Mesenchymal stem cell (in vitro differentiated cells and primary cell): ENCODE measurements around the gene CALCR.
"Not testable (repeated sequence)": the region's sequence is repeated elsewhere in the genome, so short reads cannot be mapped to it uniquely, and the experiment has no call there.

Source experiments
- DNase-seq: peaks from one replicate; pipeline ENCODE4 v3.0.0-alpha.2; 2013
- H2AFZ ChIP-seq: one replicate; pipeline ENCODE4 v1.6.1; 2013; ENCODE audit warnings: low read depth, mild to moderate bottlenecking, control low read depth, inconsistent platforms, low read length, moderate library complexity
- H2AK5ac ChIP-seq: 2 replicates; pipeline ENCODE4 v1.6.1; 2013; ENCODE audit warnings: low read length, moderate library complexity, mild to moderate bottlenecking, inconsistent platforms; ENCODE audit not compliant: severe bottlenecking
- H2BK120ac ChIP-seq: one replicate; pipeline ENCODE4 v1.6.1; 2013; ENCODE audit warnings: low read depth, mild to moderate bottlenecking, inconsistent platforms, low read length, moderate library complexity
- H2BK12ac ChIP-seq, 2 experiments: one replicate each; pipeline ENCODE4 v1.6.1; 2013; ENCODE audit warnings: inconsistent platforms in 2 of 2, low read length in 2 of 2, mild to moderate bottlenecking in 2 of 2, moderate library complexity in 2 of 2, control low read depth in 1 of 2
- H2BK15ac ChIP-seq: one replicate; pipeline ENCODE4 v1.6.1; 2013; ENCODE audit warnings: mild to moderate bottlenecking, low read depth, inconsistent platforms; ENCODE audit not compliant: poor library complexity, severe bottlenecking
- H2BK5ac ChIP-seq: 2 replicates; pipeline ENCODE4 v1.6.1; 2013; ENCODE audit warnings: low read depth, mild to moderate bottlenecking, low read length, control low read depth, inconsistent platforms; ENCODE audit not compliant: poor library complexity, severe bottlenecking
- H3K14ac ChIP-seq, 2 experiments: one replicate each; pipeline ENCODE4 v1.6.1; 2013; ENCODE audit warnings: inconsistent platforms in 2 of 2, low read length in 2 of 2, control low read depth in 1 of 2, mild to moderate bottlenecking in 1 of 2, moderate library complexity in 1 of 2
- H3K18ac ChIP-seq, 2 experiments: one replicate each; pipeline ENCODE4 v1.6.1; 2013; ENCODE audit warnings: inconsistent platforms in 2 of 2, low read length in 2 of 2, control low read depth in 1 of 2, low read depth in 1 of 2, mild to moderate bottlenecking in 1 of 2
- H3K23ac ChIP-seq, 2 experiments: one replicate each; pipeline ENCODE4 v1.6.1; 2013; ENCODE audit warnings: inconsistent platforms in 2 of 2, low read length in 2 of 2, mild to moderate bottlenecking in 2 of 2, moderate library complexity in 2 of 2, control low read depth in 1 of 2
- H3K27ac ChIP-seq: 2 replicates; pipeline ENCODE4 v1.5.1; 2013; ENCODE audit warnings: mild to moderate bottlenecking, moderate library complexity, low read length, control low read depth, inconsistent platforms; ENCODE audit not compliant: poor library complexity, severe bottlenecking
- H3K27me3 ChIP-seq, 2 experiments: 2 replicates each; pipeline versions ENCODE4 v1.6.1 to v1.7.0; 2013; ENCODE audit warnings: low read length in 2 of 2, mild to moderate bottlenecking in 2 of 2, moderate library complexity in 2 of 2, control low read depth in 1 of 2, inconsistent platforms in 1 of 2; ENCODE audit not compliant: control insufficient read depth in 1 of 2, insufficient read depth in 1 of 2
- H3K36me3 ChIP-seq, 2 experiments: 2 replicates each; pipeline versions ENCODE4 v1.6.1 to v1.7.0; 2013; ENCODE audit warnings: low read length in 2 of 2, control low read depth in 1 of 2, inconsistent platforms in 1 of 2, low read depth in 1 of 2, mild to moderate bottlenecking in 1 of 2; ENCODE audit not compliant: insufficient read depth in 2 of 2, control insufficient read depth in 1 of 2
- H3K4ac ChIP-seq, 2 experiments: one replicate each; pipeline ENCODE4 v1.6.1; 2013; ENCODE audit warnings: inconsistent platforms in 2 of 2, low read length in 2 of 2, mild to moderate bottlenecking in 2 of 2, moderate library complexity in 2 of 2, control low read depth in 1 of 2, low read depth in 1 of 2
- H3K4me1 ChIP-seq: 2 replicates; pipeline ENCODE4 v1.6.1; 2013; ENCODE audit warnings: low read depth, low read length, control low read depth; ENCODE audit not compliant: control insufficient read depth, insufficient read depth
- H3K4me2 ChIP-seq: 2 replicates; pipeline ENCODE4 v1.6.1; 2013; ENCODE audit warnings: low read length, mild to moderate bottlenecking, inconsistent platforms; ENCODE audit not compliant: poor library complexity, severe bottlenecking
- H3K4me3 ChIP-seq, 2 experiments: 2 replicates each; pipeline versions ENCODE4 v1.5.1 to v1.7.0; 2013; ENCODE audit warnings: low read length in 2 of 2, mild to moderate bottlenecking in 2 of 2, control low read depth in 1 of 2, low read depth in 1 of 2; ENCODE audit not compliant: insufficient read depth in 1 of 2
- H3K79me1 ChIP-seq: replicated peaks from 2 replicates; pipeline ENCODE4 v1.6.1; 2013; ENCODE audit warnings: mild to moderate bottlenecking, control low read depth, low read length, inconsistent platforms; ENCODE audit not compliant: poor library complexity, severe bottlenecking
- H3K9ac ChIP-seq: 2 replicates; pipeline ENCODE4 v1.7.0; 2013; ENCODE audit warnings: mild to moderate bottlenecking, low read length, moderate library complexity
- H3K9me3 ChIP-seq: 2 replicates; pipeline ENCODE4 v1.7.0; 2013; ENCODE audit warnings: mild to moderate bottlenecking, low read length; ENCODE audit not compliant: control insufficient read depth
- H4K8ac ChIP-seq: one replicate; pipeline ENCODE4 v1.6.1; 2013; ENCODE audit warnings: inconsistent platforms, mild to moderate bottlenecking, low read length, moderate library complexity
- H4K91ac ChIP-seq: one replicate; pipeline ENCODE4 v1.6.1; 2013; ENCODE audit warnings: mild to moderate bottlenecking, low read length, inconsistent platforms
- WGBS: methylation state at CpG from one replicate; pipeline ENCODE4 v1.1.7; 2013; ENCODE audit warnings: mixed read lengths; 5-methylcytosine and 5-hydroxymethylcytosine counted together

CALCR gene

DNA sequence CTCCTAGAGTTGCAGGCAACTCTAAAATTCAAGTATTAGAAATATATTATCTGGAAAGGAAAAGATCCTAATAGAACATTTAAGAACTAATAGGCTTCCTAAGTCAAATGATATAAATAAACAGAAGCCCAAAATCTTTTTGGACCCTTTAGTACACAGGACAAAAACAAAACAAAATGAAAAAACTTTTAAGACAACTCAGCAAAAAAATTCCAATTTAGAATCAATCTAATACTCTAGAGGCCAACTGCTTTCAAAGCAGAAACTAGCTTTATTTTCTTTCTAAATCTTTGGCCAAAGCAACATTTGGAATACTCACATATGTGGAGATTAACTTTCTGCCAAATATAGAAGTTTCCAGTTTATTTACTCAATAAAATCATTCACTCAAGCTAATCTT, 65.2 kb downstream of the CALCR start:
- H3K4me2 ChIP-seq: no peak overlapping the region
- no peak overlapping the region for H2AFZ ChIP-seq
- no peak overlapping the region for H2BK120ac ChIP-seq
- H3K36me3 ChIP-seq: no peaks in the 10 kb centered on the region
- H3K27me3 ChIP-seq: peaks cover 0 to 4% of the 10 kb centered on the region in 2 experiments
- no peak overlapping the region for H4K91ac ChIP-seq
- no peak overlapping the region for H3K4me3 ChIP-seq
- H2BK5ac ChIP-seq: no peak overlapping the region
- H4K8ac ChIP-seq: no peak overlapping the region
- H3K27ac ChIP-seq: no peak overlapping the region
- H3K14ac ChIP-seq: no peak overlapping the region
- H3K9ac ChIP-seq: no peak overlapping the region
- H3K23ac ChIP-seq: no peak overlapping the region
- DNase-seq: no peak
- no peak overlapping the region for H2BK15ac ChIP-seq
- no peaks in the 10 kb centered on the region for H3K79me1 ChIP-seq
- H3K4ac ChIP-seq: no peak overlapping the region
- no peak overlapping the region for H3K18ac ChIP-seq
- H3K9me3 ChIP-seq: no peaks in the 10 kb centered on the region
- H2BK12ac ChIP-seq: no peak overlapping the region
- no peak overlapping the region for H2AK5ac ChIP-seq
- no peaks in the 10 kb centered on the region for H3K4me1 ChIP-seq

DNA sequence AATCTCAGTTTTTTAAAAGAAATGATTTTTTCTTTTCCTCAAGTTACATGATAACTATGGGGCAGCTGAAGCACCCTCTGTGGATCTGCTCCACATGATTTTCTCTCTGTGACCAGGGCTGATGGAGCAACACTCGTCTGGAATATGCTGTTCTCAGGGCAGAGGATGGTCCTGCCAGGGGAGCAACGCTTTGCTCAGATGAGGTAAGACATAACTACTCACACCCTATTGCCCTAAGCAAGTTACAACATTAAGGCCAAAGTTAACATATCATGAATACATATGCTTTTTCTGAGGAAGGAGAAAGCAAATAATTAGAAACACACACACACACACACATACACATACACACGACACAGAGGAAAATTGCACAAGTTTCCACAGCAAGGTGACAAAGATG, 71.4 kb downstream of the CALCR start:
- H3K79me1 ChIP-seq: no peaks in the 10 kb centered on the region
- WGBS: 61% methylated on average over 2 of the region's 3 CpGs
- no peak overlapping the region for H3K18ac ChIP-seq
- H3K23ac ChIP-seq: no peak overlapping the region
- H3K4me2 ChIP-seq: no peak overlapping the region
- peaks cover 0 to 4% of the 10 kb centered on the region in 2 experiments for H3K27me3 ChIP-seq
- H4K91ac ChIP-seq: no peak overlapping the region
- H3K14ac ChIP-seq: no peak overlapping the region
- no peak overlapping the region for H2BK120ac ChIP-seq
- no peaks in the 10 kb centered on the region for H3K4me1 ChIP-seq
- H3K9ac ChIP-seq: no peak overlapping the region
- no peak overlapping the region for H3K4me3 ChIP-seq
- no peak overlapping the region for H3K4ac ChIP-seq
- H3K9me3 ChIP-seq: no peaks in the 10 kb centered on the region
- H2BK15ac ChIP-seq: no peak overlapping the region
- H3K36me3 ChIP-seq: no peaks in the 10 kb centered on the region
- no peak overlapping the region for H2BK5ac ChIP-seq
- H2BK12ac ChIP-seq: no peak overlapping the region
- H2AFZ ChIP-seq: no peak overlapping the region
- H3K27ac ChIP-seq: no peak overlapping the region
- H2AK5ac ChIP-seq: no peak overlapping the region
- no peak overlapping the region for H4K8ac ChIP-seq
- DNase-seq: no peak

DNA sequence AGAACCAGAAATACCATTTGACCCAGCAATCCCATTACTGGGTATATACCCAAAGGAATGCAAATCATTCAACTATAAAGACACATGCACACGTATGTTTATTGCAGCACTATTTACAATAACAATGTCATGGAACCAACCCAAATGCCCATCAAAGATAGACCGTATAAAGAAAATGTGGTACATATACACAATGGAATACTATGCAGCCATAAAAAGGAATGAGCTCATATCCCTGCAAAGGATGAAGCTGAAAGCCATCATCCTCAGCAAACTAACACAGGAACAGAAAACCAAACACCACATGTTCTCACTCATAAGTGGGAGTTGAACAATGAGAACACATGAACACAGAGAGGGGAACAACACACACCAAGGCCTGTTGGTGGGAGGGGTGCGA, 82.7 kb downstream of the CALCR start:
- not testable (repeated sequence) for H3K27ac ChIP-seq, H2BK12ac ChIP-seq, H3K9ac ChIP-seq

DNA sequence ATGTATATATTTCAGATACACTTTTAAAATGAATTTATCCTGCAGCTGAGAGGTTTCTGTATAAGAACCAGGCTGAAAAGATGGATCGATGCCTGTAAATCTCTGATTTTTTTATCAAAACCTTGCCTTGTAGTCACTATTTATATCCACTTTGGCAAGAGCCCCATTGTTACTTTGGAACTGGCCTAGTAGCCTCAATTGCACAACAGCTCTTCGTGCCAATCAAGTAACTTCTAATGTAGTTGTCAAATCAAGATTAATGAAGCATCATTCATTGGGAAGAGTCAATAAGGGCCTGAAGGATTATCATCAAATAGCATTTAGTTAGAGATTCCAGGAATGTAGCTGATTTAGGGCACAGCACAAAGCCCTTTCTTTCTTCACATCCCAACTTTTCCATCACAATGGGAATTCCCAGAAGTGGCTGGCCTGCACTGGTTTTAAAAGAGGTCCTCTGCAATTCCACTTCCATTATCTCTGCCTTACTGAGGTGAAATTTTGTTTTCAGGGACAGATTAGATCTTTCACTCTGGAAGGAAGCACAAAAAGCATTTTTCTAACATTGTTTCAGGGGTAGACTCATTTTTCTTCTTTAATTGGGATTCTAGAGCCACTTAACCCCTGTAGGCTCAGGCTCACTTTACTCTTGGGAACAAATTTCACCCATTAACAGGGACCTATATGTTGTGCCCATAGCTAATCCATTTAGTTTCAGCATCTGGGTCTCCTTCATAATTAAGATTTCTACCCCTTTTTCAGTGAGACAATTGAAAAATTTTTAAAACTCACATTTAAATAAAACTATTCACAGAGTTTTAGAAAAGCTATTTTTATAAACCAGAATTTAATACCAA, 97.8 kb downstream of the CALCR start:
- no peak overlapping the region for H2BK15ac ChIP-seq
- H3K27ac ChIP-seq: no peak overlapping the region
- H3K18ac ChIP-seq: no peak overlapping the region
- H3K14ac ChIP-seq: no peak overlapping the region
- H3K4ac ChIP-seq: no peak overlapping the region
- H3K27me3 ChIP-seq: no peaks in the 10 kb centered on the region
- H3K36me3 ChIP-seq: no peaks in the 10 kb centered on the region
- DNase-seq: no peak
- H2AK5ac ChIP-seq: no peak overlapping the region
- H2AFZ ChIP-seq: no peak overlapping the region
- WGBS: 88% methylated on average over 1 of the region's 2 CpGs
- no peak overlapping the region for H2BK120ac ChIP-seq
- H3K9ac ChIP-seq: no peak overlapping the region
- H3K4me1 ChIP-seq: no peaks in the 10 kb centered on the region
- H3K23ac ChIP-seq: no peak overlapping the region
- no peaks in the 10 kb centered on the region for H3K79me1 ChIP-seq
- no peak overlapping the region for H3K4me3 ChIP-seq
- no peaks in the 10 kb centered on the region for H3K9me3 ChIP-seq
- no peak overlapping the region for H4K91ac ChIP-seq
- H4K8ac ChIP-seq: no peak overlapping the region
- H2BK5ac ChIP-seq: no peak overlapping the region
- no peak overlapping the region for H2BK12ac ChIP-seq
- no peak overlapping the region for H3K4me2 ChIP-seq

More for the DNA sequence above, 82.7 kb downstream of the CALCR start:
- not testable (repeated sequence) for H3K36me3 ChIP-seq, H2BK15ac ChIP-seq, H3K4me2 ChIP-seq, DNase-seq, H3K4ac ChIP-seq, H4K91ac ChIP-seq, H3K23ac ChIP-seq, H3K14ac ChIP-seq, H2BK120ac ChIP-seq, H3K4me3 ChIP-seq, H2AK5ac ChIP-seq, H2AFZ ChIP-seq, H3K79me1 ChIP-seq, H4K8ac ChIP-seq, H3K18ac ChIP-seq, H3K9me3 ChIP-seq, H3K4me1 ChIP-seq, H2BK5ac ChIP-seq
- peaks cover 7 to 16% of the 10 kb centered on the region in 2 experiments for H3K27me3 ChIP-seq
- WGBS: 92% methylated on average over 2 of the region's 3 CpGs
